DND-41 (cell line): ENCODE results near the gene PLEKHH1.

Experiments
- ATAC-seq: fragments of 200-7000 bp; cut with Tn5 transposase; 3 replicates; pipeline ENCODE4 v1.9.1; 2021; ENCODE audit warnings: low read depth; ENCODE audit not compliant: insufficient read depth
- DNase-seq: peaks from one replicate; pipeline ENCODE4 v3.0.0-alpha.2; 2020
- H2AFZ ChIP-seq: 2 replicates; pipeline ENCODE4 v1.6.0; 2012; ENCODE audit warnings: low read depth, low read length
- H3K27ac ChIP-seq: 2 replicates; pipeline ENCODE4 v1.5.1; 2012; ENCODE audit warnings: low read length, inconsistent platforms
- H3K27me3 ChIP-seq: fragments of 200-600 bp; sonication (generic); 2 replicates; pipeline ENCODE4 v1.6.0; 2012; ENCODE audit warnings: low read length, mild to moderate bottlenecking, inconsistent platforms; ENCODE audit not compliant: insufficient read depth, poor library complexity
- H3K36me3 ChIP-seq: 2 replicates; pipeline ENCODE4 v1.5.1; 2012; ENCODE audit warnings: low read length, inconsistent platforms; ENCODE audit not compliant: insufficient read depth
- H3K4me1 ChIP-seq: 2 replicates; pipeline ENCODE4 v1.5.1; 2012; ENCODE audit warnings: mild to moderate bottlenecking, low read length; ENCODE audit not compliant: insufficient read depth
- H3K4me2 ChIP-seq: 2 replicates; pipeline ENCODE4 v1.6.0; 2012; ENCODE audit warnings: mild to moderate bottlenecking, moderate library complexity, low read length, inconsistent platforms; ENCODE audit not compliant: insufficient read depth
- H3K4me3 ChIP-seq, 2 experiments: fragments of 200-600 bp in 1 of 2; shearing (Covaris generic) in 1 of 2; 2 replicates each; pipeline ENCODE4 v1.5.1; 2012 to 2016; ENCODE audit warnings: inconsistent platforms in 2 of 2, low read length in 2 of 2, mild to moderate bottlenecking in 2 of 2, low read depth in 1 of 2, moderate library complexity in 1 of 2
- H3K79me2 ChIP-seq: 2 replicates; pipeline ENCODE4 v1.6.0; 2012; ENCODE audit warnings: low read length, inconsistent platforms; ENCODE audit not compliant: insufficient read depth
- H3K9ac ChIP-seq: 2 replicates; pipeline ENCODE4 v1.6.0; 2012; ENCODE audit warnings: low read depth, mild to moderate bottlenecking, inconsistent platforms, low read length, moderate library complexity
- H3K9me3 ChIP-seq: 2 replicates; pipeline ENCODE4 v1.5.1; 2012; ENCODE audit warnings: low read length, moderate library complexity, mild to moderate bottlenecking, inconsistent platforms; ENCODE audit not compliant: insufficient read depth, severe bottlenecking
- H4K20me1 ChIP-seq: 2 replicates; pipeline ENCODE4 v1.6.0; 2012; ENCODE audit warnings: low read length; ENCODE audit not compliant: insufficient read depth
- CTCF ChIP-seq: IDR thresholded peaks from 2 replicates; pipeline ENCODE4 v1.5.1; 2012; ENCODE audit warnings: borderline replicate concordance, low read length, moderate library complexity, mild to moderate bottlenecking; ENCODE audit not compliant: poor library complexity, severe bottlenecking; ENCODE audit errors: extremely low read depth
- EZH2 ChIP-seq: IDR thresholded peaks from 3 replicates; pipeline ENCODE4 v1.6.1; 2012; ENCODE audit warnings: borderline replicate concordance, low read depth, mild to moderate bottlenecking, moderate library complexity, low read length, inconsistent platforms; ENCODE audit not compliant: severe bottlenecking

The PLEKHH1 gene

GRCh38 chr14:67502867-67503266 is 30.2 kb upstream of the PLEKHH1 start:
- H3K27me3 ChIP-seq = peaks cover 6% of the 10 kb centered on the region
- H3K27ac ChIP-seq = no peak overlapping the region
- no peak overlapping the region for H2AFZ ChIP-seq
- H3K4me1 ChIP-seq = no peaks in the 10 kb centered on the region
- H3K4me3 ChIP-seq = no peak overlapping the region
- DNase-seq = no peak
- no peaks in the 10 kb centered on the region for H4K20me1 ChIP-seq
- H3K79me2 ChIP-seq = no peaks in the 10 kb centered on the region
- no peak for ATAC-seq
- no peak overlapping the region for H3K4me2 ChIP-seq
- H3K9me3 ChIP-seq = no peaks in the 10 kb centered on the region
- H3K9ac ChIP-seq = no peak overlapping the region
- no peaks in the 10 kb centered on the region for H3K36me3 ChIP-seq
- TF ChIP-seq CTCF = no peak
- TF ChIP-seq EZH2 = no peak

- H3K4me1 ChIP-seq = no peaks in the 10 kb centered on the region
Observed at GRCh38 chr14:67503331-67503730, 29.8 kb upstream of the PLEKHH1 start.

GRCh38 chr14:67505254-67505653 is 27.8 kb upstream of the PLEKHH1 start:
- DNase-seq = no peak
- Histone ChIP-seq H3K4me1 (no peaks in the 10 kb centered on the region), H3K36me3 (no peaks in the 10 kb centered on the region), H3K27me3 (peaks cover 14% of the 10 kb centered on the region), H3K4me3 (no peak overlapping the region), H2AFZ (no peak overlapping the region), H3K27ac (no peak overlapping the region), H3K4me2 (no peak overlapping the region), H4K20me1 (no peaks in the 10 kb centered on the region), H3K79me2 (no peaks in the 10 kb centered on the region), H3K9ac (no peak overlapping the region), H3K9me3 (no peaks in the 10 kb centered on the region)
- ATAC-seq = no peak
- no peak for TF ChIP-seq EZH2

More at GRCh38 chr14:67503331-67503730, 29.8 kb upstream of the PLEKHH1 start:
- DNase-seq (no peak), ATAC-seq (no peak)
- TF ChIP-seq EZH2 (no peak), CTCF (no peak)
- Histone ChIP-seq H3K4me2 (no peak overlapping the region), H3K9ac (no peak overlapping the region), H3K27ac (no peak overlapping the region), H3K9me3 (no peaks in the 10 kb centered on the region), H3K79me2 (no peaks in the 10 kb centered on the region), H3K4me3 (no peak overlapping the region), H3K36me3 (no peaks in the 10 kb centered on the region), H2AFZ (no peak overlapping the region), H4K20me1 (no peaks in the 10 kb centered on the region), H3K27me3 (peaks cover 6% of the 10 kb centered on the region)

- no peak overlapping the region for H3K27ac ChIP-seq
- no peaks in the 10 kb centered on the region for H3K4me1 ChIP-seq
- no peaks in the 10 kb centered on the region for H3K79me2 ChIP-seq
- ATAC-seq (no peak), DNase-seq (no peak)
- H3K4me2 ChIP-seq = no peak overlapping the region
- TF ChIP-seq CTCF (no peak), EZH2 (no peak)
- H3K9ac ChIP-seq = no peak overlapping the region
- no peaks in the 10 kb centered on the region for H3K9me3 ChIP-seq
- H3K27me3 ChIP-seq = peaks cover 34% of the 10 kb centered on the region
- H4K20me1 ChIP-seq = peaks cover under 1% of the 10 kb centered on the region; the same call in 1 of the 2 replicates
- no peaks in the 10 kb centered on the region for H3K36me3 ChIP-seq
- H3K4me3 ChIP-seq = no peak overlapping the region
- no peak overlapping the region for H2AFZ ChIP-seq
Observed at GRCh38 chr14:67508956-67509355, 24.1 kb upstream of the PLEKHH1 start.
